HuH-7 (cell line): ENCODE measurements around the gene PRDM12.
A peak's percentile ranks its signal among the peaks of the same experiment; 100 is the strongest.

Source experiments
- DNase-seq: peaks from one replicate; pipeline ENCODE4 v3.0.0; 2011; ENCODE audit warnings: low spot score

Gene PRDM12

GRCh38 chr9:130664251-130665028 lies at the start of gene PRDM12:
Gene PRDM12 (plus strand): TSS chr9:130664594. CDS start chr9:130664654, 60 bp downstream.
- DNase-seq = peak; percentile 17

GRCh38 chr9:130616451-130616850 lies 47.9 kb upstream of the PRDM12 start:
- no peak for DNase-seq

- no peak for DNase-seq
Measured at GRCh38 chr9:130623466-130623865, 40.9 kb upstream of the PRDM12 start.

GRCh38 chr9:130624154-130624553 lies 40.2 kb upstream of the PRDM12 start:
- no peak for DNase-seq

GRCh38 chr9:130626249-130626996 lies 38.0 kb upstream of the PRDM12 start:
- DNase-seq = no peak

- no peak for DNase-seq
Measured at GRCh38 chr9:130627051-130627450, 37.3 kb upstream of the PRDM12 start.

- DNase-seq = no peak
Measured at GRCh38 chr9:130627896-130628792, 36.2 kb upstream of the PRDM12 start.

GRCh38 chr9:130629443-130630070 lies 34.8 kb upstream of the PRDM12 start:
- no peak for DNase-seq

- DNase-seq = no peak
Measured at GRCh38 chr9:130630071-130630450, 34.3 kb upstream of the PRDM12 start.

- DNase-seq = no peak
Measured at GRCh38 chr9:130630506-130631330, 33.7 kb upstream of the PRDM12 start.

- DNase-seq = no peak
Measured at GRCh38 chr9:130631331-130632080, 32.9 kb upstream of the PRDM12 start.

GRCh38 chr9:130632081-130632710 lies 32.2 kb upstream of the PRDM12 start:
- no peak for DNase-seq

GRCh38 chr9:130632841-130633240 lies 31.6 kb upstream of the PRDM12 start:
- DNase-seq = no peak

GRCh38 chr9:130633336-130634190 lies 30.8 kb upstream of the PRDM12 start:
- DNase-seq = no peak

- no peak for DNase-seq
Measured at GRCh38 chr9:130634191-130634768, 30.1 kb upstream of the PRDM12 start.

- DNase-seq = no peak
Measured at GRCh38 chr9:130634801-130635200, 29.6 kb upstream of the PRDM12 start.

GRCh38 chr9:130635306-130635705 lies 29.1 kb upstream of the PRDM12 start:
- no peak for DNase-seq
